WTC11 (cell line): ENCODE data around the gene TMEM253. TPM values are rescaled to one million over a fixed set of nuclear protein-coding genes. Genes with fewer than 3 reads are reported as not detected.

Source experiments
- ATAC-seq: fragments of 200-7000 bp; cut with Tn5 transposase; 2 replicates; pipeline ENCODE4 v1.10.0; 2021; ENCODE audit warnings: mild to moderate bottlenecking, moderate library complexity
- CTCF ChIA-PET: fragments of 300-600 bp; sonication (Branson Sonifier 250); formaldehyde crosslinking; loops from one replicate; lab custom pipeline; 2021; ENCODE audit warnings: antibody characterized with exemption; lab: Charles Lee
- POLR2A ChIA-PET: fragments of 350-600 bp; sonication (Branson Sonifier 250); formaldehyde crosslinking; loops from one replicate; lab custom pipeline; 2021; ENCODE audit warnings: antibody characterized with exemption; lab: Charles Lee
- DNase-seq: peaks from one replicate; pipeline ENCODE4 v3.0.0; 2021; ENCODE audit warnings: low spot score
- H3K27ac Mint-ChIP-seq: 2 replicates; pipeline ENCODE4 v1.8.0; 2021; ENCODE audit warnings: mixed read lengths
- H3K27me3 Mint-ChIP-seq: 2 replicates; pipeline ENCODE4 v1.8.0; 2021; ENCODE audit warnings: low read depth, mild to moderate bottlenecking, moderate library complexity, mixed read lengths
- H3K36me3 Mint-ChIP-seq: 2 replicates; pipeline ENCODE4 v1.8.0; 2021; ENCODE audit warnings: mixed read lengths
- H3K4me1 Mint-ChIP-seq: 2 replicates; pipeline ENCODE4 v1.8.0; 2022; ENCODE audit warnings: mixed read lengths
- H3K4me3 Mint-ChIP-seq: 2 replicates; pipeline ENCODE4 v1.8.0; 2021; ENCODE audit warnings: mild to moderate bottlenecking, moderate library complexity, mixed read lengths
- H3K9me3 Mint-ChIP-seq: 2 replicates; pipeline ENCODE4 v1.8.0; 2021; ENCODE audit warnings: mixed read lengths
- CBFB ChIP-seq: sonication (generic); formaldehyde crosslinking; IDR thresholded peaks from 2 replicates; pipeline ENCODE4 v1.8.1; 2022; ENCODE audit warnings: mild to moderate bottlenecking, low read depth, missing genetic modification reagents
- ESRRA ChIP-seq: sonication (generic); formaldehyde crosslinking; IDR thresholded peaks from 2 replicates; pipeline ENCODE4 v1.8.1; 2022; ENCODE audit warnings: mild to moderate bottlenecking, missing genetic modification reagents, borderline replicate concordance
- FOXJ3 ChIP-seq: sonication (generic); formaldehyde crosslinking; IDR thresholded peaks from 2 replicates; pipeline ENCODE4 v1.9.0; 2021; ENCODE audit warnings: missing genetic modification reagents, mild to moderate bottlenecking, borderline replicate concordance
- GABPB1 ChIP-seq: sonication (generic); formaldehyde crosslinking; IDR thresholded peaks from 2 replicates; pipeline ENCODE4 v1.8.1; 2023; ENCODE audit warnings: mild to moderate bottlenecking, missing genetic modification reagents
- JAZF1 ChIP-seq: fragments of 250-450 bp; sonication (Bioruptor Pico); IDR thresholded peaks from 2 replicates; pipeline ENCODE4 v1.9.0; 2021; ENCODE audit warnings: moderate library complexity, mild to moderate bottlenecking, inconsistent platforms
- JUN ChIP-seq: sonication (generic); formaldehyde crosslinking; IDR thresholded peaks from 2 replicates; pipeline ENCODE4 v1.8.0; 2023; ENCODE audit warnings: mild to moderate bottlenecking, missing genetic modification reagents
- KAT7 ChIP-seq: sonication (generic); formaldehyde crosslinking; IDR thresholded peaks from 2 replicates; pipeline ENCODE4 v1.8.1; 2023; ENCODE audit warnings: missing genetic modification reagents, mild to moderate bottlenecking, borderline replicate concordance
- MAX ChIP-seq: sonication (generic); formaldehyde crosslinking; IDR thresholded peaks from 2 replicates; pipeline ENCODE4 v1.8.0; 2022; ENCODE audit warnings: mild to moderate bottlenecking, missing genetic modification reagents
- NR1H2 ChIP-seq: sonication (generic); formaldehyde crosslinking; IDR thresholded peaks from 2 replicates; pipeline ENCODE4 v1.9.0; 2021; ENCODE audit warnings: mild to moderate bottlenecking, moderate library complexity, missing genetic modification reagents
- SMAD3 ChIP-seq: sonication (generic); formaldehyde crosslinking; IDR thresholded peaks from 2 replicates; pipeline ENCODE4 v1.8.0; 2022; ENCODE audit warnings: missing genetic modification reagents, mild to moderate bottlenecking, borderline replicate concordance
- TEAD1 ChIP-seq: sonication (generic); formaldehyde crosslinking; IDR thresholded peaks from 2 replicates; pipeline ENCODE4 v1.8.0; 2022; ENCODE audit warnings: mild to moderate bottlenecking, missing genetic modification reagents
- TEAD4 ChIP-seq: sonication (generic); formaldehyde crosslinking; IDR thresholded peaks from 2 replicates; pipeline ENCODE4 v1.8.0; 2022; ENCODE audit warnings: mild to moderate bottlenecking, missing genetic modification reagents
- TP53 ChIP-seq: sonication (generic); formaldehyde crosslinking; IDR thresholded peaks from 2 replicates; pipeline ENCODE4 v1.8.1; 2023; ENCODE audit warnings: mild to moderate bottlenecking, missing genetic modification reagents
- ZBTB21 ChIP-seq: sonication (generic); formaldehyde crosslinking; IDR thresholded peaks from 2 replicates; pipeline ENCODE4 v1.8.1; 2023; ENCODE audit warnings: mild to moderate bottlenecking, missing genetic modification reagents, borderline replicate concordance
- ZBTB43 ChIP-seq: sonication (generic); formaldehyde crosslinking; IDR thresholded peaks from 2 replicates; pipeline ENCODE4 v1.8.1; 2023; ENCODE audit warnings: mild to moderate bottlenecking, missing genetic modification reagents
- ZNF263 ChIP-seq: sonication (generic); formaldehyde crosslinking; IDR thresholded peaks from 2 replicates; pipeline ENCODE4 v1.8.1; 2022; ENCODE audit warnings: low read depth, mild to moderate bottlenecking, moderate library complexity, missing genetic modification reagents
- ZNF396 ChIP-seq: fragments of 250-450 bp; sonication (Bioruptor Pico); IDR thresholded peaks from 2 replicates; pipeline ENCODE4 v1.8.0; 2021; ENCODE audit warnings: mild to moderate bottlenecking, moderate library complexity, borderline replicate concordance
- ZNF423 ChIP-seq: fragments of 250-450 bp; sonication (Bioruptor Pico); IDR thresholded peaks from 2 replicates; pipeline ENCODE4 v2.1.2; 2022; ENCODE audit warnings: mild to moderate bottlenecking, moderate library complexity
- total RNA-seq: library from RNA; stranded (reverse); gene quantifications from 3 replicates; pipeline ENCODE4 v1.2.3, GENCODE V29; 2021
- TF ChIP-seq, protein P1 (sequence below): sonication (generic); formaldehyde crosslinking; IDR thresholded peaks from 2 replicates; pipeline ENCODE4 v1.8.0; 2022; ENCODE audit warnings: mild to moderate bottlenecking, missing genetic modification reagents
- TF ChIP-seq, protein P2 (sequence below): fragments of 250-450 bp; sonication (Bioruptor Pico); conservative IDR thresholded peaks from 2 replicates; pipeline ENCODE4 v1.9.0; 2021; ENCODE audit warnings: mild to moderate bottlenecking
- TF ChIP-seq, protein P3 (sequence below): fragments of 250-450 bp; sonication (Bioruptor Pico); IDR thresholded peaks from 2 replicates; pipeline ENCODE4 v1.9.0; 2021; ENCODE audit warnings: mild to moderate bottlenecking

Gene TMEM253
- total RNA-seq, 1 experiment from 2014 or later = 1.7 TPM

DNA sequence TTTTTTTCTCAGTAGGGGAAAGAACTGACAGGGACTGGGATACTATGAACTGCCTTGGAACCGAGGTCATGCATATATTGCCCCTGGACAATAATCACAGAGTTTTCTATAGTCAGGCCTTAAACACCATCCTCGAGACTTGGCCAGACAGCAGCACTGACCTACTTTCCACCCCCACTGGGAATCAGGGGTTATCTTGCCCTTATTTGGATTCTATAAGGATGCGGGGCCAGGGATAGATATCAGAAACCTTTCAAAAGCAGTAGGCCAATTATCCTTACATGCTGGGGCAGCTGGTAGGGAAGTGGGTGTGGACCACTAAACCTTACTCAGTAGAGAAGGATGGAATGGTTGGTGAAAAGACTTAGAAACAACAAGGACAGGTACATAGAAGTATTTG lies 4.4 kb upstream of the TMEM253 start:
- ATAC-seq (no peak), DNase-seq (no peak)
- Mint-ChIP-seq H3K4me3 (peak overlapping the region; percentile 90), H3K4me1 (peaks cover 71% of the 10 kb centered on the region), H3K36me3 (peaks cover 17% of the 10 kb centered on the region), H3K27ac (no peak overlapping the region), H3K9me3 (no peaks in the 10 kb centered on the region), H3K27me3 (no peaks in the 10 kb centered on the region)
- POLR2A ChIA-PET = interaction anchor here (1.6 to 7.0 kb wide), 3 partner anchors 8 to 28 kb away, joined by 8 to 74 read pairs (median 40); partner anchors contain the start of gene ARHGEF40
- CTCF ChIA-PET = interaction anchor here (2.4 to 7.5 kb wide), 4 partner anchors 9 to 82 kb away, joined by 13 to 321 read pairs (median 98); partner anchors contain the start of genes ARHGEF40 and TMEM253
- TF ChIP-seq JAZF1 (CRISPR knock-in tag) (no peak), TP53 (CRISPR knock-in tag) (no peak), SMAD3 (CRISPR knock-in tag) (no peak), FOXJ3 (no peak), TEAD1 (no peak), MAX (CRISPR knock-in tag) (no peak), ZNF423 (CRISPR knock-in tag) (no peak), ESRRA (CRISPR knock-in tag) (no peak), JUN (no peak), TEAD4 (no peak), ZNF396 (no peak), ZNF263 (CRISPR knock-in tag) (no peak)

DNA sequence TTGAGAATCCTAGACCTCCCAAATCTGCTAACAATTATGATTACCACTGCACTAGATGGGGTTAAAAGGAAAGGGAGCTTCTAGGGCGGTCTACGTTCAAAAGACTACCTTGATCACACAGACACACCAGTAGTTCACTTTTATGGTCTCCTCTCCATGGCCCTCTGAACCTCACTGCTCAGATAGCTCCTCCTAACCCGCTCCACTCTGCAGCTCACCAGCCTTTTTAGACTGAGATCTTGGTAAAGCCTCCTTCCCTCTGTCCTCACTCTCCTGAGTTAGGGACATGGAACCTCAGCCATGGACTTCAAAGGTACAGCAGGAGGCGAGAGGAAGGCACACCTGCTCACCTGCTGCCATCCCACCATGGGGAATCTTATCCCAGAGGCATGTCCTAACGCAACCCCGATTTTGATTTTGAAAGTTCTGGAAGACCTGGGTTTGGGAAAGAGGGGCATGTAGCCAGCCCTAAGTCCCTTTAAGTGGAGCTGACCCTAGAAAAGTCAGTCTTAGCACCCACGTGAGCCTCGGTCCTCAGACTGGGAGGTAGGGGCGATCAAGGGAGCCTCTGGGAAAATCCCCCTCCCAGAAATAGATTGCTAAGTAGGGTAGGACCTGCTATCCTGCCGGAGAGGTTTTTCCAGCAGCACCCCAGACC lies 3.8 kb upstream of the TMEM253 start:
- Mint-ChIP-seq H3K4me1 (peaks cover 75% of the 10 kb centered on the region), H3K36me3 (peaks cover 14% of the 10 kb centered on the region), H3K4me3 (peak overlapping the region; percentile 90), H3K9me3 (no peaks in the 10 kb centered on the region), H3K27me3 (no peaks in the 10 kb centered on the region), H3K27ac (peak overlapping the region; percentile 90)
- CTCF ChIA-PET = interaction anchor here (0.7 to 7.5 kb wide), 8 partner anchors 7 to 126 kb away, joined by 3 to 321 read pairs (median 10); partner anchors contain the start of genes ARHGEF40 and TMEM253
- ATAC-seq (no peak), DNase-seq (no peak)
- TF ChIP-seq, protein P1, sequence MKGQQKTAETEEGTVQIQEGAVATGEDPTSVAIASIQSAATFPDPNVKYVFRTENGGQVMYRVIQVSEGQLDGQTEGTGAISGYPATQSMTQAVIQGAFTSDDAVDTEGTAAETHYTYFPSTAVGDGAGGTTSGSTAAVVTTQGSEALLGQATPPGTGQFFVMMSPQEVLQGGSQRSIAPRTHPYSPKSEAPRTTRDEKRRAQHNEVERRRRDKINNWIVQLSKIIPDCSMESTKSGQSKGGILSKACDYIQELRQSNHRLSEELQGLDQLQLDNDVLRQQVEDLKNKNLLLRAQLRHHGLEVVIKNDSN (CRISPR knock-in tag) = peak; percentile 18; the same call in 1 of the 2 replicates
- peak; percentile 10; the same call in 1 of the 2 replicates for TF ChIP-seq GABPB1
- TF ChIP-seq NR1H2 = no peak
- POLR2A ChIA-PET = interaction anchor here (1.0 to 7.0 kb wide), 3 partner anchors 14 to 29 kb away, joined by 3 to 74 read pairs (median 8); partner anchors contain the start of gene ARHGEF40

- Mint-ChIP-seq H3K4me1 (peaks cover 78% of the 10 kb centered on the region), H3K9me3 (no peaks in the 10 kb centered on the region), H3K27me3 (no peaks in the 10 kb centered on the region), H3K27ac (peak overlapping the region; percentile 90), H3K4me3 (peak overlapping the region; percentile 90), H3K36me3 (peaks cover 11% of the 10 kb centered on the region)
- TF ChIP-seq, protein P2, sequence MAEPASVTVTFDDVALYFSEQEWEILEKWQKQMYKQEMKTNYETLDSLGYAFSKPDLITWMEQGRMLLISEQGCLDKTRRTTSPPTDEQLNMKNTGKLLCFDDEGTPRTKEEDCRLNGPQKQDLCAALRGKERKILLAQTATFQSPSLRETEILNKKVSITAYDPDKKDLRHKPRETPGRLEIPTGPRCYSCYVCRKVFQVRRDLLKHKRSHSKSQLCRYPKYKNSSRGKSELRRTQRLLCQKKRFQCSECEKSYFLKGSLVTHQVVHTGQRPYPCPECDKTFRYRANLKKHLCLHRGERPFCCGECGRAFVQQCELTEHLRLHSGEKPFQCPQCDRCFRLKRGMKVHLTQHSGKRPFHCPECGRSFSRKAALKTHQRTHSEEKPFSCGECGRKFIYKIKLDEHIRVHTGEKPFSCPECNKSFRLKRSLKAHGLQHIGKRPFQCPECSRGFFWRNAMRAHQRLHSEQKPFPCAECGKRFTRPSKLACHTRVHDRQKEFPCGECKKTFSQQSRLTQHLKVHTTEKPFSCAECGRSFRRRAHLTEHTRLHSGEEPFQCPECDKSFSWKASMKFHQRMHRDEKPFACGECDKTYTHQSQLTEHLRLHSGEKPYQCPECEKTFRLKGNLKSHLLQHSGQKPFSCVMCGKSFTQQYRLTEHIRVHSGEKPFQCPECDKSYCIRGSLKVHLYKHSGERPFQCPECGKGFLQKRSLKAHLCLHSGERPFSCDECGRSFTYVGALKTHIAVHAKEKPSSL (CRISPR knock-in tag) = no peak
- TF ChIP-seq FOXJ3 (no peak), KAT7 (CRISPR knock-in tag) (no peak), ZBTB43 (CRISPR knock-in tag) (no peak), ZBTB21 (CRISPR knock-in tag) (no peak), JAZF1 (CRISPR knock-in tag) (no peak), SMAD3 (CRISPR knock-in tag) (no peak), CBFB (CRISPR knock-in tag) (no peak)
- TF ChIP-seq, protein P3, sequence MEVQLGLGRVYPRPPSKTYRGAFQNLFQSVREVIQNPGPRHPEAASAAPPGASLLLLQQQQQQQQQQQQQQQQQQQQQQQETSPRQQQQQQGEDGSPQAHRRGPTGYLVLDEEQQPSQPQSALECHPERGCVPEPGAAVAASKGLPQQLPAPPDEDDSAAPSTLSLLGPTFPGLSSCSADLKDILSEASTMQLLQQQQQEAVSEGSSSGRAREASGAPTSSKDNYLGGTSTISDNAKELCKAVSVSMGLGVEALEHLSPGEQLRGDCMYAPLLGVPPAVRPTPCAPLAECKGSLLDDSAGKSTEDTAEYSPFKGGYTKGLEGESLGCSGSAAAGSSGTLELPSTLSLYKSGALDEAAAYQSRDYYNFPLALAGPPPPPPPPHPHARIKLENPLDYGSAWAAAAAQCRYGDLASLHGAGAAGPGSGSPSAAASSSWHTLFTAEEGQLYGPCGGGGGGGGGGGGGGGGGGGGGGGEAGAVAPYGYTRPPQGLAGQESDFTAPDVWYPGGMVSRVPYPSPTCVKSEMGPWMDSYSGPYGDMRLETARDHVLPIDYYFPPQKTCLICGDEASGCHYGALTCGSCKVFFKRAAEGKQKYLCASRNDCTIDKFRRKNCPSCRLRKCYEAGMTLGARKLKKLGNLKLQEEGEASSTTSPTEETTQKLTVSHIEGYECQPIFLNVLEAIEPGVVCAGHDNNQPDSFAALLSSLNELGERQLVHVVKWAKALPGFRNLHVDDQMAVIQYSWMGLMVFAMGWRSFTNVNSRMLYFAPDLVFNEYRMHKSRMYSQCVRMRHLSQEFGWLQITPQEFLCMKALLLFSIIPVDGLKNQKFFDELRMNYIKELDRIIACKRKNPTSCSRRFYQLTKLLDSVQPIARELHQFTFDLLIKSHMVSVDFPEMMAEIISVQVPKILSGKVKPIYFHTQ (CRISPR knock-in tag) = no peak
- ATAC-seq (no peak), DNase-seq (peak; percentile 62)
- ChIA-PET CTCF (interaction anchor here (0.7 to 7.5 kb wide), 8 partner anchors 7 to 127 kb away, joined by 3 to 321 read pairs (median 10); partner anchors contain the start of genes ARHGEF40 and TMEM253), POLR2A (interaction anchor here (1.0 to 7.0 kb wide), 4 partner anchors 13 to 73 kb away, joined by 3 to 74 read pairs (median 6); partner anchors contain the start of gene ARHGEF40)
Measured at GRCh38 chr14:21097636-21098075, 3.2 kb upstream of the TMEM253 start.
